Epithelial cell of esophagus (primary cell): ENCODE data around the gene COL18A1.

Source experiments
- DNase-seq: peaks from one replicate; pipeline ENCODE4 v3.0.0; 2010; ENCODE audit warnings: low read depth
- H3K4me3 ChIP-seq: 2 replicates; pipeline ENCODE4 v1.5.1; 2011; ENCODE audit warnings: mild to moderate bottlenecking, low read length, control low read depth
- TF ChIP-seq, protein P1 (sequence below): IDR thresholded peaks from 2 replicates; pipeline ENCODE4 v1.5.1; 2011; ENCODE audit warnings: low read depth, mild to moderate bottlenecking, low read length, control low read depth, inconsistent platforms; ENCODE audit not compliant: insufficient read depth; ENCODE audit errors: missing control alignments

Gene COL18A1

DNA sequence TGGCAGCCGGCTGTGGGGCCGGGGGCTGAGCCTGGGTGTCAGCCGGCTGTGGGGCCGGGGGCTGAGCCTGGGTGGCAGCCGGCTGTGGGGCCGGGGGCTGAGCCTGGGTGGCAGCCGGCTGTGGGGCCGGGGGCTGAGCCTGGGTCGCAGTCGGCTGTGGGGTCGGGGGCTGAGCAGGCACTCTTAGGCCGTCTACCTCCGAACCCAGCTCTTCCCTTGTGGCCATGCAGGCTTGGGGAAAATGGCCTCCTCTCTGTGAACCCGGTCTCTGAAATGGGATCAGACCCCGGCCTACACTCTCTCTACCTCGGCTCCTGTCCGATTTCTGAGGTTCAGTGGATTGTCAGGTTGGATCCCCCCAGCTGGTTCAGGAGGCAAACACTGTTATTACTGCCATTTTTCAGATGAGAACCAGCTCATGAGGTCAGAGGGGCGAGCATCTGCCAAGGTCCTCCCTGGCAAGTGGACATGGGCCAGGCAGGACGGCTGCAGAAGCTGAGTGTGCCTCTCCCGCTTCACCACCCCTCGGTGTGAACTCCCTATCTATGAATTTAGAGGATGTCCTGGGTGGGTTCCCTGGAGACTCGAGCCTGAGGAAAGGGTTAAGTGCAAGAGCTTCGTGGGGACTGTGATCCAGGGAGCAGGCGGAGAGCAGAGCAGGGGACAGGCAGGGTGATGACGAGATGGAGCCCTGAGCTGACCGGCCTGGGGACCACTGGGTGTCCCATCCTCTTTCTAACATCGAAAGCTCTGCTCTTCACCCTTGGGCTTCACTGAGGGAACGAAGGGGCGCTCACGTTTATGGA is 10.9 kb upstream of the COL18A1 start:
- TF ChIP-seq, protein P1, sequence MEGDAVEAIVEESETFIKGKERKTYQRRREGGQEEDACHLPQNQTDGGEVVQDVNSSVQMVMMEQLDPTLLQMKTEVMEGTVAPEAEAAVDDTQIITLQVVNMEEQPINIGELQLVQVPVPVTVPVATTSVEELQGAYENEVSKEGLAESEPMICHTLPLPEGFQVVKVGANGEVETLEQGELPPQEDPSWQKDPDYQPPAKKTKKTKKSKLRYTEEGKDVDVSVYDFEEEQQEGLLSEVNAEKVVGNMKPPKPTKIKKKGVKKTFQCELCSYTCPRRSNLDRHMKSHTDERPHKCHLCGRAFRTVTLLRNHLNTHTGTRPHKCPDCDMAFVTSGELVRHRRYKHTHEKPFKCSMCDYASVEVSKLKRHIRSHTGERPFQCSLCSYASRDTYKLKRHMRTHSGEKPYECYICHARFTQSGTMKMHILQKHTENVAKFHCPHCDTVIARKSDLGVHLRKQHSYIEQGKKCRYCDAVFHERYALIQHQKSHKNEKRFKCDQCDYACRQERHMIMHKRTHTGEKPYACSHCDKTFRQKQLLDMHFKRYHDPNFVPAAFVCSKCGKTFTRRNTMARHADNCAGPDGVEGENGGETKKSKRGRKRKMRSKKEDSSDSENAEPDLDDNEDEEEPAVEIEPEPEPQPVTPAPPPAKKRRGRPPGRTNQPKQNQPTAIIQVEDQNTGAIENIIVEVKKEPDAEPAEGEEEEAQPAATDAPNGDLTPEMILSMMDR: no peak

DNA sequence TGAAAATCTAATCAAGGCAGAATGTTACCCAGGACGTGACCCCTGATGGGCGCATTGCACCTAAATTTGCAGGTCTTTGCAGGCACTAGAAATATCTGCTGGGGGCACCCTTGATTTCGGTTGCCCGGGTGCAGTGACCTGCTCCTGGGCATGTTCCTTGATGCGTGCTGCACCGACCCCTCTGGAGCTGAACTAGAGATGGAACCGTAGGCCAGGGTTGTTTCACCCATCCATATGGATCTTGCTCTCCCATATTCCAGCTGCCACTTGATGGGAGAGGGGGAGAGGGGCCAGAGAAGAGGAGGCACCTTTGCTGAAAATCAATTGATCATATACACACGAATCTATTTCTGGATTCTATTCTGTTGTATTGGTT is 8.4 kb upstream of the COL18A1 start:
- DNase-seq: no peak
- TF ChIP-seq, protein P1: no peak
- H3K4me3 ChIP-seq: no peak overlapping the region

More for the DNA sequence above, 10.9 kb upstream of the COL18A1 start:
- H3K4me3 ChIP-seq: no peak overlapping the region
- DNase-seq: no peak

DNA sequence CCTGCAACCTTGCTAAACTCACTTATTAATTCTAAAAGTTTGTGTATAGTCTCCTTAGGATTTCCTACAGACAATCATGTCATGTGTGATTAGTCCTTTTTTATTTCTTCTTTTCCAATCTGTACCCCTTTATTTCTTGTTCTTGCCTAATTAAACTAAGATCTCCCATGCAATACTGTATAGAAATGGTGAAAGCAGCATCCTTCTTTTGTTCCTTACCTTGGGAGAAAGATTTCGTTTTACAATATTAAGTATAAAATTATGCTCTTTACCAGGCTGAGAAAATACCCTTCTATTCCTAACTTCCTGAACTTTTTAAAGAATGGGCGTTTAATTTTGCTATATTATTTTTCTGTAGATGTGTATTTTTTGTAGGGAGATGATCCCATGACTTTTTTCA is 7.6 kb upstream of the COL18A1 start:
- no peak for DNase-seq
- TF ChIP-seq, protein P1: no peak
- no peak overlapping the region for H3K4me3 ChIP-seq

DNA sequence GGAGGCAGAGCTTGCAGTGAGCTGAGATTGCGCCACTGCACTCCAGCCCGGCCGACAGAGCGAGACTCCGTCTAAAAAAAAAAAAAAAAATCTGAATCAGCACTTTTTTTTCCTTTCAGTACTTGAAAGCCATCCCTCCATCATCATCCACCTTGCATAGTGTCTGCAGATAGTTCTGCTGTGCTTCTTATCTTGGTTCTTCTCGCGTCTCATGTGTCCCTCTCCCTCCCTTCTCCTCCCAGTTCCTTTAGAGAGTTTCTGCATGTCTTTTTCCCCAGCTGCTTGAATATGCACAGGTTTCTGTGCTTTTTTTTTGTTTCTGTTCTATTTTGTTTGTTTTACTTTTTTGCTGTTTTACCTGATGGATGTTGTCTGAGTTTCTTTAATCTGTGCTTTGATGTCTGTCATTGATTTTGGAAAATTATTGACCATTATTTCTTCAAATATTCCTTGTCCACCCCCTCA is 3.9 kb upstream of the COL18A1 start:
- DNase-seq: no peak
- TF ChIP-seq, protein P1: no peak
- H3K4me3 ChIP-seq: no peak overlapping the region

DNA sequence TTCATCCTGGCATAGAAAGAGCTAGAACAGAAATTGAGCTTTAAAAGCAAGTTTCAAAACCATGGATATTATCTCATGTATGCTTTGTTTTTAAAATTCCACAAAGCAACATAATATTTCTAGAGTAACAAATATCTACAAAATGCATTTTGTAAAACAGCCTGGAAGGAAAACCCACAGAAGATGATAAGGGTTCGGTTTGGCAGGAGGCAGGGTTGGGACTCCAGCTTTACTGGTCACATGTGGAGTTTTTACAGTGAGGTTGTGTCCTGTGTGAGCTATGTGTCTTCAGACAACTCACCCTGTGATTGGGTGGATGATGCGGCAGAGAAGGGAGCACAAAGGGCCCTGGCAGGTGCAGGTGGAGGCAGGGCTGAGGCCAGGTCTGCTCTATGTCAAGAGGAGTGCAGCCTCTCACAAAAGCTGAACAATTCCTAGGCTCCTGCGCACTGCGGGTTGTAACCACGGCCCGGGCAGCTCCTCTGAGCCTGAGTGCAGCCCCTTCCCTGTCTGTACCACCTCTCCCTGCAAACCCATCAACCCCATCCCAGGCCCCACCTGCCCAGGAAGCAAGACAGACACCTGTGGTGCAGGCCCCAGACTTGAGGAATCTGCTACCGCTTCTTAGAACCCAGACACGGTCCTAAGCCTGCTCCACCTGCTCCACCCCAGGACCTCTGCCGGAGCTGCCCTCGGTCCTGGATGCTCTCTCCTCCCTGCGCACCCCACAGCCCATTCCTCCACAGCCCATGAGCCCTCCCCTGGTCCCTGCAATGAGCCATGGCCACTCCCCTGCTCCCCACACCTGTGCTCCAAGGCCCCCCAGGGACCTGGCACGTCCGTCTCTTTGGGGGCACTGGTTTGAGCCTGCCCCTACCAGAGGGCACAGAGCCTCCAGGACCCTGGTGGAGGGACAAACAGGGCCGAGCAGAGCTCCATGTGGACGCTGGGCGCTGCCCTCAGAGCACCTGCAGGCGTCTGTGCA is 2.8 kb upstream of the COL18A1 start:
- no peak overlapping the region for H3K4me3 ChIP-seq
- TF ChIP-seq, protein P1: no peak
- DNase-seq: no peak

DNA sequence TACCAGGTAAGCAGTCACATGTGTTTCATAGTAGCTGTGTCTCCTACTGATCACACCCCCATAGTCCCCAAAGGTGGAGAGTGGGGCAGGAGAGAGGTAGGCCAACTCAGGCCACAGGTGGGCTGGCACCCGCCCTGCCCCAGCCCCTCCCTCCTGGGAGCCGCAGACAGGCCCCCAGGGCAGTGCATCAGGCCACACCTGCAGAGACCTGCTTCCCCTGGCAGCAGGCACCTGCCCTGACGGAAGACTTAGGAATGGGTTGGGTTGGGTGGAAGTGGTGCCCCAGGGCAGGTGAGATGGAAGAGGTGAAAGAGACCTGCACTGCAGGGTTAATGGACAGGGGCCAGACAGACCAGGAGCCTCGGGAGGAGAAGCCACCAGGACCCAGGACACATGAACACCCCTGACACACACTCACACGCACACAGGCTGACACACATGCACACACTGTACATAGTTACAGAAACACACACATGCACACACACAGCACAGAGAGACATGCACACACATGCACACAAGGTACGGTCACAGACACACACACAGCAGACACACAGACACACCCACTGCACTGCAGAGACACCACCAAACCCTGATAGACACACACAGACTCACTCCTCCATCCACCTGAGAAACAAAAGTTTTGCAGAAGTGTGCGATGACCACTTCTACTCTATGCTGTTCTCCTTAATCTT is 1.7 kb upstream of the COL18A1 start:
- peak; percentile 89 for DNase-seq
- no peak overlapping the region for H3K4me3 ChIP-seq
- TF ChIP-seq, protein P1: no peak
